D341Med (cell line): ENCODE results near the gene DYNC2LI1.
"Not testable (repeated sequence)": the region's sequence is repeated elsewhere in the genome, so short reads cannot be mapped to it uniquely, and the experiment has no call there.

ENCODE experiments used
- DNase-seq: peaks from one replicate; pipeline ENCODE4 v3.0.0; 2012; ENCODE audit warnings: low spot score

DYNC2LI1 gene

DNA sequence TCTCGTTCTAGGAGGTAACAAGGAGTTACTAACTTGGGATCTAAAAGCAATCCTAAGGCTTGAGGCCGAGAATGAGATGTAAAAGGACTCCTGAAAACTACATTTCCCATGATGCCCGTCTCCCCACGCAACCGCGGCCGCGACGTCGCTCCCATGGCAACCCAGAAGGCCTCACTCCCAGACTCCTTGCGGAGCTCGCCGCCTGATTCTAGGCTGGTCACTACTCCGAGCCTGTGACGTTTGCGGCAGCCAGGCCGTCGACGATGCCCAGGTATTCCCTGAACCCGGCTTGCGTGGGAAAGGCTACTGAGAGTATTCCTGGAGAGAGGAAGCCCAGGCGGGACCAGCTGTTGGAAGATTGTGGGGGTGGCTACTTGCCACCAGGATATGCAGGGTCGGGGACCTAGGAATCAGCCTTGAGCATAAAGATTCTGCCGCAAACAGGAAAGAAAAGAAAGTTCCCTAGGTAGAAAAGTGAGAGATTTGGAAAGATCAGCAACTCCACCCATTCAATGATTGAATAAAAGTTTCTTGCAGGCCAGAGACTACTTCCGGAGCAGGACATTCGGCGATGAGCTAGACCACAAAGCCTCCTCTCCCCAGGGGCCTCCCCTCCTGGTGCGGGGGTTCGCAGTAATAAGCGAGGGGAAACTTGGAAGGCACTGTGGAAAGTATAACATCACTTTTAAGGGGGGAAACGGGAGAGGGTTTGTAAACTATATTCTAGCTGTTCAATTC, at the start of gene DYNC2LI1:
Gene DYNC2LI1 (plus strand): TSS at position 164 of the 738 bp plus-strand sequence. CDS start 100 bp downstream, at position 264.
- DNase-seq = peak; percentile 92

DNA sequence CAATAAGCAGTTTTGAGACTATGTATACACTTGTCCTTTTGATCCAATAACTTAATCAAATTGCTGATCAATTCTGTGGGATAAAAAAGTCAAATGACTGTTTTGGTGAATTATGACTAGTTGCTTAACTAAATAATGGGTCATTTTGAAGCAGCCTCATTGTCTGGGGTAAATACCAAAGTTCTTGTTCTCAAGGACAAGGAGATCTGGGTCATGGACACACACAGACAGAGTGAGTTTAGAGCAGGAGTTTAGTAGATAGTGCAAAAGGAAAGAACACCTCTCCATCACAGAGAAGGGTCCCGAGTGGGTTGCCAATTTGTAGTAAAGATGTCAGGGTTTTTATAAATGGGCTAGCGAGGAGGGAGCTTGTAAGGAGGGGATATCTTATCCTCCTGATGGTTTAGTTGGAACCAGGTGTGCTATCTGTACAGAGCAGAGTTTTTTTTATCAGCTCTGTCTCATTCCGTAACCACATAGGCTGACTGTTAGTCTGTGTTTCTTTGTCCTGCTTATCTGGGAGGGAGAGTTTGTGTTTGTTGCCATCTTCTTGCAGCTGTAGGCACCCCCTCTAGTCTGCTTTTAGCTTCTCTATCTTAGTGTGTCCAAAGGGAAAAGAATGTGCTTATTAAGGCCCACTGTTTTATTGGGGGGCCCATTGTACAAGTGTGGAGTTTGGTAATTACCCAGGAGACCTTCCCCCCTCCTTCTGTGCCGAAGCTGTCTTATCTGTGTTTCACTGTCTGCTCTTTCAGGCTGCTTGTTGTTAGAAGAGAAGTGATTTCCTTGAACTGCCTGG, 48.9 kb upstream of the DYNC2LI1 start:
- no peak for DNase-seq

DNA sequence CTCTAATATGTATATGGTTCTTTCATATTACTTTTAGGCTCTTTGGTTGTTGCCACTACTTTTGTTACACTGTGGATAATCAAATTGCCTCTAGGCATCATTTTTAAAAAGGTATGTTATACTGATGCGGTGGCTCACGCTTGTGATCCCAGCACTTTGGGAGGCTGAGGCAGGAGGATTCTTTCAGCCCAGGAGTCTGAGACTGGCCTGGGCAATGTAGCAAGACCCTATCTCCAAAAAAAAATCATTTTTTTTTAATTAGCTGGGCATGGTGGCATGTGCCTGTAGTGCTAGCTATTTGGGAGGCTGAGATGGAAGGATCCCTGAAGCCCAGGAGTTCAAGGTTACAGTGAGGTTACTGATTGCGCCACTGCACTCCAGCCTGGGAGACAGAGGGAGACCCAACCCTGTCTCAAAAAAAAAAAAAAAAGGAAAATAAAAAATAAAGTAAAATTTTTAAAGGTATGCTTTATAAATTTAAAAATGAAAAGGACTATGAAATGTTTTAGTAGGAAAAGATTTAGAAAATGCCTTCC, 48.1 kb upstream of the DYNC2LI1 start:
- no peak for DNase-seq

DNA sequence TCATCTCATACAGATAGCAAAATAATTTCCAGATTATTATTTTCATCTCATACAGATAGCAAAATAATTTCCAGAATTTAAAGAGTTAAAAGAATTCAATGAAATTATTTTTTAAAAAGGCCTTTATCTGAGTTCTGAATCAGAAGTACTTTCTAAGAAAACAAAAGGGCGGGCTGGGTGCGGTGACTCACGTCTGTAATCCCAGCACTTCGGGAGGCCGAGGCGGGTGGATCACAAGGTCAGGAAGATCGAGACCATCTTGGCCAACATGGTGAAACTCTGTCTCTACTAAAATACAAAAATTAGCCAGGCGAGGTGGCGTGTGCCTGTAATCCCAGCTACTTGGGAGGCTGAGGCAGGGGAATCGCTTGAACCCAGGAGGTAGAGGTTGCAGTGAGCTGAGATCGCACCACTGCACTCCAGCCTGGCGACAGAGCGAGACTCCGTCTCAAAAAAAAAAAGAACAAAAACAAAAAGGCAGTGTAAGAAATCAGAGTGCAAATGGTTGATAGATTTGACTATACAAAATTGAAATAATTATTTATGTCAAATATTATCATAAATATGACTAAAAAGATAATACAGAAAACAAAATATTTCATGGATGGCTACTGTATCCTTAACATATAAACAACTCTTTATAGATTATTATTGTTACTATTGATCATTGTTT, 46.7 kb upstream of the DYNC2LI1 start:
- not testable (repeated sequence) for DNase-seq

DNA sequence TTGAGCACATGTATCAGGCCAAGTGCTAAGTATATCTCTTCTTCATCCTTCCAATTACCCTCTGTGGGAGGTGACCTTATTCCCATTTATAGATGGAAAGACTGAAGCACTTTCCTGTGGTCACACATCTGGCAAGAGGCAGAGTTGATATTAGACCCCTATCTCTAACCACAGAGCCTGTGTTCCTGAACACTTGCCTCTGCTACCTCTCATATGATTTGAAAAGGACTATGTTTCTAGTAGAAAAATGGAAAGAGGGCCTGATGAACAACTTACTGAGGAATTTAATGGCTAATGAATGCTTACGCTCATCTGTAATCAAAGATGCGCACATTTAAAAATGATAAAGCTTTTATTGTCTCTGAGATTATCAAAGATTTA, 46.2 kb upstream of the DYNC2LI1 start:
- no peak for DNase-seq

DNA sequence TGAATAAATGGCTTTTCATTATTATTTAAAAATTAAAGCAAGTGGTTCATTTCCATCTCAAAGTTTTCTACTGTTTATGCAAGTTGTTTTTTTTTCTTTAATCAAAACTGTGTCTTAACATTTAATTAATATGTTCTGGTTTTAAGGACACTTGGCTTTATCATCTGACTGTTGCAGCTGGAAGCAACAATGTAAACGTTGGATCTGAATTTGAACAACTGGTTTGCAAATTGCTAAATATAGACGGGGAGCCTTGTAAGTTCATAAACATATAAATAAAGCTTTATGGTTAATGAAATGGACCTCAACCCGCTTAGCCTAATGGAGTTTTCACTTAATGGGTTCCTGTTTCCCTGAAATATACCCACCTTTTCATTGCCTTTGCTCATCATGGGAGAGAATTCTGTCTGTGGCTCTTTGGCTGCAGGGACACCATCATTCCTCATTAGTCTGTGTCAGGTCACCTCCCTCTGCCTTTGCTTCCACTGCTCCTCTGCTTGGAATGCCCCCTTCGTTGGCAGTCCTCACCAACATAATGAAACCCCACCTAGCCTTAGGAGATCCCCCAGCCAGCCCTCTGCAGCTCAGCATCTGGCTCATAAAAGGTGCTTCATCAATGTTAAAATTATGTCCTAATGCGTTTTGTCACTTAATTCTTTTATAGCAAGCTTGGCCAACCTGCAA, 44.2 kb upstream of the DYNC2LI1 start:
- DNase-seq = no peak

DNA sequence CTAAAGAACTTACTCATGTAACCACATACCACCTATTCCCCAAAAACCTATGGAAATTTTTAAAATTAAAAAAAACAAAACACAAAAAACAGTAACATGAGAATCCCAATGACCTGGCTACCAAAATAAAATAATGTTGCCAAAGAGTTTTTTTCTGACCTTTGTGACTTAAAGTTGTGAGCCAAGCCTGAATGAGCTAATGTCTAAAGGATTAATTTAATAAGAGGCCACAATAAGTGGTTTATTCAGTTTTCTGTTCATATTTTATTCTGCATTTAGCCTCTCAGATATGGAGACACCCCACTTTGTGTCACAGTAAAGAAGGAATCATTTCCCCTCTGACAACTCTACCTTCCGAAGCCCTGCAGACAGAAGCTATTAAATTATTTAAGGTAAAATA, 42.6 kb upstream of the DYNC2LI1 start:
- no peak for DNase-seq

DNA sequence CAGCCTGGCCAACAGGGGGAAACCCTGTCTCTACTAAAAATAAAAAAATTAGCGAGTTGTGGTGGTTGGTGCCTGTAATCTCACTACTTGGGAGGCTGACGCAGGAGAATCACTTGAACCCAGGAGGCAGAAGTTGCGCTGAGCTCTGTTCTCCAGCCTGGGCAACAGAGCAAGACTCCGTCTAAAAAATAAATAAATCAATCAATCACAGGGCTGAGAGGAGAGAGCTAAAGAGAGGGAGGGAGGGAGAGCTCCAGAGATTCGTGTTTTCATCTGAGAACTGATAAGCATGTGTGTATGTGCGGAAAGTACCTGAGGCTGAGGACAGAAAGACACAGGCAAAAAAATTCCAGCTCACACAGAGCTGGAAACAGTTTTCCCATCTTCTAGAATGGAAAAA, 37.2 kb upstream of the DYNC2LI1 start:
- no peak for DNase-seq

DNA sequence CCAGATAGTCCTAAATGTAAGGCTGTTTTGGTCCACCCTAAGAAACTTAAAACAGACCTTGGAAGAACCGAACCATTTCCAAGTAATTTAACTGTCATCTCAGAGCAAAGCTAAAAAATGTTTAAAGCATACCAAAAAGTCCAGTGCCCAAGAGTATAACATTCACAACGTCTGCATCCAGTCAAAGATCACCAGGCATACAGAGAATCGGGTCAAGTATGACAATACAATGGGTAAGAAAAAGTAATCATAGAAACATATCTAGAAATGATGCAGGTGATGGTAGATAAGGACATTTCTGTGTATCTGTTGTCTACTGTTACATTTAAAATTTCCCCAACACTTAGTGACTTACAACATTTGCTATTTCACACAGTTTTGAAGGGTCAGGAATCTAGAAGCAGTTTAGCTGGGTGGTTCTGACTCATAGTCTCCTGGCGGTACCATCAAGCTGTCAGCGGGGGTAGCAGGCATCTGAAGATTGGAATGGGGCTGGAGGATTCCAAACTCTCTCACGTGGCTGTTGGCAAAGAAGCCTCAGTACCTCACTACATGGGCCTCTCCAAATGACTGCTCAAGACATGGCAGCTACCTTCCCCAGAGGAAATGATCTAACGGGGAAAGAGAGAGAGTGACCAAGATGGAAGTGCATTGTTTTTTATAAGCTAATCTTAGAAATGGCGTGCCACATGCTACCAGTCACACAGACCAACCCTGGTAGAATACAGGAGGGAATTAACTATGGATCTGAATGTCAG, 36.6 kb upstream of the DYNC2LI1 start:
- no peak for DNase-seq

DNA sequence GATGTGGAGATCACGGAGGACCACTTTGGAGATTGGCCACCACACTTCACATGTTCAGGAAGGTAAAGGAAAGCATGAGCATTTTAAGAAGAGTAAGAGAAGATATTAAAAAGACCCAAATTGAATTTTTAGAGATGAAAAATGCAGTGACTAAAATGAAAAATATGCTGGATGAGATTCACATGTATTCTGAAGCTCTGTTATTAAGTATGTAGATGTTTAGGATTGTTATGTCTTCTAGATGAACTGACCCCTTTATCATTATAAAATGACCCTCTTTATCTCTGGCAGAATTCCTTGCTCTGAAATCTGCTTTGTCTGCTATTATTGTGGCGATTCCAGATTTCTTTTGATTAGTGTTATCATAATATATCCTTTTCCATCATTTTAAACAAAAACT, 36.0 kb upstream of the DYNC2LI1 start:
- DNase-seq = no peak

DNA sequence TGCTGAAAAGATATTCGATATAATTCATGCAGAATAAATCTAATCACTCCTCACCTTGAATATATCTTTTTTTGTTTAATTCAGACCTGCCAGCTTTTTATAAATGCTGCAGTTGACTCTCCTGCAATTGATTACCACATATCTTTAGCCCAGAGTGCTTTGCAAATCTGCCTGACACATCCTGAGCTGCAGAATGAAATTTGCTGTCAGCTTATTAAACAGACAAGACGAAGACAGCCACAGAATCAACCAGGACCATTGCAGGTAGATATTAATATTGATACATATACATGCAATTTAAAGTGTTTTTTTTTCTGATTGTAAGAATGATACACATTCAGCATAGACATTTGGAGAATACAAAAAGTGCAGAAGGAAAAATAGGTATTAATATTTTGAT, 35.6 kb upstream of the DYNC2LI1 start:
- no peak for DNase-seq

DNA sequence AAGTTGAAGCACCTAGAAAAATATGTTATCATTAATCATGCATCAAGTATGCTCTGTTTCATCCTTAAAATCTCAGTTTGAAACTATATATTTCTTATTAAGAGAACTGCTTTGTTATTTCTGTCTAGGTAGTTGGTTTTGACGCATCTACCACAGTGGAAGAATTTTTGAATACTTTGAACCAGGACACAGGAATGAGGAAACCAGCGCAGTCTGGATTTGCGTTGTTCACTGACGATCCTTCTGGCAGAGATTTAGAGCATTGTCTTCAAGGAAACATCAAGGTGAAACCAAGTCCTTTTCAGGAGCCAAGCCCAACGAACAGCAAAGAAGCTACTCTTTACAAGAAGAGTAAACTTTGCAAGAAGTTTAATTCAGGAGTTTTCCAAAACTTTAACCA, 30.1 kb upstream of the DYNC2LI1 start:
- no peak for DNase-seq

DNA sequence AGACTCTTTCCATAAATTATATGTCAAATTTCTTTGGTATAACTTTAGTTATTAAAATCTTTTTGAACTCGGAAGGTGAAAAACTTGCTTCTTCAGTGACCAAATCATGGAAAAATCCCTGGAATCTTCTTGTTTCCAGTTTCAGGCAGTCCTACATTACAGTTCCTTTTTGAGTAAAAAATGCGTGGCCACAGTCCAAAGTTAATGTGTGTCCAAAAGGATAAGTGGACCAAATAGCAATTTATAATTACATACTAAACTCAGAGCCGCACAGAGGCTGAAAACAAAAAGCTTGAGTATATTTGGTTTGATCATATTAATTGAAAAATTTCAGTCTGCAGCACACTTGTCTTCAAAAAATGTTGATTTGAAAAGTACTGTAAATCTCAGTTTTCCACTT, 28.4 kb upstream of the DYNC2LI1 start:
- no peak for DNase-seq

DNA sequence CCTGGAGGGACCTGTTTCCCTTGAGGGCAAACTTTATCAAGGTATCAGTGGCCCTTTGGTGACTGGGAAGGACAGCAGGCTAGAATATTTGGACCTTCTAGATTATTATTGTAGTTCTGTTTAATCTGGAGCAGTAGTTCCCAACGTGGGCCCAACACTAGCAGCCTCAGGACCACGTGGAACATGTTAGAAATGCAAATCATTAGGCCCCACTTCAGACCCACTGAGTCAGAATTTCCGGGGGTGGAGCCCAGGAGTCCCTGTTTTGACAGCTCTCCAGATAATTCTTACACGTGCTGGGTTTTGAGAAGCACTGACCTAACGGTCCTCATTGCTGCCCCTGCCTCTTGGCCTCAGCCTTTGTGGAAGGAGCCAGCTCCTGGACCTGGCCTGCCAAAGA, 25.5 kb upstream of the DYNC2LI1 start:
- DNase-seq = no peak

DNA sequence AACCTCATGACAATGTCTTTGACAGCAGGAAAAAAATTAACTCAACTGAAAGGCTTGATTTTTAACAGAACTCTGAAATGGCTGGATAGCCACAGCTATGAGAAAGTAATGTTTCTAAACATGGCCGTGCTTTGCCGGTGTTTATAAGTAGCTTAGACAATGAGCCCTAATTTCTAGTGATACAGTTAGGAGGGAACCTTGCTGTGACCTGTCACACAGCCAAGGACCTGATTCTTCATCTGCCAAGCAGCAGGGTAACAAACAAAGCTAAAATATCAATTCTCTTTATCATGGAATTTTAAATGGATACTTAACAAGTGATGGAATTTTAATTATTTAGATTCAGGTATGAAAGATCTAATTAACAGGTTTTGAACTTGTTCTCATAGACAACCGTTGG, 24.3 kb upstream of the DYNC2LI1 start:
- no peak for DNase-seq

DNA sequence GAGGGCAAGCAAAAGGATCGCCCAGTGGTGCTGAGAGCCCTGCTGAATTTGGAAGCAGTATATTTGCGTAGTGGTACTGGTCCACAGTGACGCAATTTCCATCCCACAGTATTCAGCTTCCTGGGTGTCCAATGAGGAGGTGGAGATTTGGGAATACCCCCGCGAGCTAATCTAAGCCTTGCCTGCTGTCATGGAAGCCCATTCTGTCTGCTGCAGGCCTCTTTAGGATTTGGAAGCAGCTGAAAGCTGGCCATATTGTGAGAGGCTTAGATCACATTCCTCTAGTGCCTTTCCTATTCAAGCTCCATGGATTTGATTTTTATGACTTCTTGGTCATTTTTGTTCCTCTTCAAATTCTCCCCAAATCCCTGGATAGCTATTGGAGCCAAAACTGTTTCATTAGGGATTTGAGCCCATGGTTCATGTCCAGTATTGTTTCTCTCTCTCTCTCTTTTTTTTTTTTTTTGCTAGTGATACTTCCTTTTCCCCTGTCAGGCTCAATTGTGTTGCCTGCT, 22.3 kb upstream of the DYNC2LI1 start:
- DNase-seq = no peak

DNA sequence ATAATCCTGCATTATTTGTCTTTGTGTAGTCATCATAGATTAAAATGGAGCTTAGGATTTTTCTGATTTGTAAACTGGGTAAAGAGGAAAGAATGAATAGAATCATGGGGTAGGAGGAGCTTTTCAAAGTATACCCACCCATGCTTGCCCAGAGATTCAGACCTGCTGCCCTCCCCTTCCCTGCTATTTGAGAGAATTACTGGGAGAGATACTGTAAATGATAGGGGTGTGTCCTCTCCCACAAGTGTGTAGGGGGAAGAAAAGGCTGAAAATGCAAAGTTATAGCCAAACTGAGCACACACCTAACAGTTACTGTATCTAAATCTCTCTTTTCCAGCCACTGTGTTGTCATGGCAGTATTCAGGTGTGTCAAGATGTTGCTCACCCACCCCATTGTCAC, 21.5 kb upstream of the DYNC2LI1 start:
- no peak for DNase-seq

DNA sequence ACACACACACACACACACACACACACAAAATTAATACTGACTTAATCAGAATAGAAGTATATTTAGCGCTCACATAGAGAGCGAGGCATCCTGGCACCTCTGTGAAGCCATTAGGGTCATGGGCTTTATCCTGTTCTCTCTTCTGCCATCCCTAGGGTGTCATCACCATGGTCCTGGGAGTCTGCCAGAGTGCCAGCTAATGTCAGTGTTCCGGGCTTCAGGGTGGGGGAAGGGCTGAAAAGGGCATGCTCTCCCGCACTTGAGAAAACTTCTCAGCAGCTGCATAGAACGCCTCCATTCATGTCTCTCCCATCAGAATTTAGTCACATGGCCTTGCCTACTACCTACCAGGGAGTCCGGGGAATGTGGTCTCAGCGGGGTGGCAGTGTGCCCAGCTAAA, 19.7 kb upstream of the DYNC2LI1 start:
- no peak for DNase-seq

DNA sequence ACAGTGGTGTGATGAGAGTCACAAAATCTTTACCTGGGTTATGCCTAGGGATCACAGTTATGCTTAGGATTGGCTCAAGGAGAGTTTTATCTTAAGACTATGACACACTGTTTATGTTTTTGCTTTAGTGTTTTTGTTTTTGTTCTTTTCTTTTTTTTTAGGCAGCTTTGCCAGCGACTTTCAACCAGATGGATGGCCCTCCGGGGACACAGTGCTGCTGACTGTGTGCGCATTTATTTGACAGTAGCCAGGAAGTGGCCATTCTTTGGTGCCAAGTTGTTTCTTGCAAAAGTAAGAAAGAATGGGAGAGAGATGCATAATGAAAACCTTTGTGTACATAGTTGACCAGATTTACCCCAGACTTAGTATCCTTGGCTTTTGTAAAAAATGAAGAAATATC, 15.1 kb upstream of the DYNC2LI1 start:
- DNase-seq = no peak

DNA sequence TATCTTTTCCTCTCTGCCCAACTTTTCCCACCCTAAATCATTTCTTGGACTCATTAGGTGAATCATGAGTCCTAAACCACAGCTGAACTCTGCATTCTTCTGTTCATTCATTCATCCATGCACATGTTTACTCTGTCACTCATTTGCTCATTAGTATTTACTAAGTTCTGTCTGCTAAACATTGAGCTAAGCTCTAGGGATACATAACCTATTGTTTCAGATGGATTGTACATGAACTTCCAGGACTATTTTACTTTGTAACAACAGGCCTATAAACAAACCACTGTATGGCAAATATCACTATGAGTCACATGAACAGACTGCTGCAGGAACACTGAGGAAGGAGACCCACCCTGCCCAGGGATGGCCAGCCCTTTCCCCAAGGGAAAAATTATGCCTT, 14.6 kb upstream of the DYNC2LI1 start:
- no peak for DNase-seq

DNA sequence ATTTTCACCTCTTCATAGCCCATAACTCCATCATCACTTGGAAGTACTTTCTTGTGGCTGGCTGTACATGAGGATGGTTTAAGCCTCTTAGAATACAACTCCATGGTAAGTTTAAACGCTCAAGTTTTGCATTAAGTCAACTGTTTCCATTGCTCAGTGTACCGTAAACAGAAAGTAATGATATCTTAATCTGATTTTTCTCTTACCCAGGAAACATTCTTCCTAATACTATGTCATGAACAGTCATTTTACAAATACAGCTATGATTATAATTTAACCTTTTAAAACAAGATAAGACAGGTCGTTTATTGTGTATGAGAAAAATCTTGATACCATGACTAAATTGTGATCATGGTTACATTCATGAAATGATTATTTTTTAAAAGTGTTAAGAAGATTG, 11.6 kb upstream of the DYNC2LI1 start:
- no peak for DNase-seq
